ENCODE results near the gene SORL1.

DNA sequence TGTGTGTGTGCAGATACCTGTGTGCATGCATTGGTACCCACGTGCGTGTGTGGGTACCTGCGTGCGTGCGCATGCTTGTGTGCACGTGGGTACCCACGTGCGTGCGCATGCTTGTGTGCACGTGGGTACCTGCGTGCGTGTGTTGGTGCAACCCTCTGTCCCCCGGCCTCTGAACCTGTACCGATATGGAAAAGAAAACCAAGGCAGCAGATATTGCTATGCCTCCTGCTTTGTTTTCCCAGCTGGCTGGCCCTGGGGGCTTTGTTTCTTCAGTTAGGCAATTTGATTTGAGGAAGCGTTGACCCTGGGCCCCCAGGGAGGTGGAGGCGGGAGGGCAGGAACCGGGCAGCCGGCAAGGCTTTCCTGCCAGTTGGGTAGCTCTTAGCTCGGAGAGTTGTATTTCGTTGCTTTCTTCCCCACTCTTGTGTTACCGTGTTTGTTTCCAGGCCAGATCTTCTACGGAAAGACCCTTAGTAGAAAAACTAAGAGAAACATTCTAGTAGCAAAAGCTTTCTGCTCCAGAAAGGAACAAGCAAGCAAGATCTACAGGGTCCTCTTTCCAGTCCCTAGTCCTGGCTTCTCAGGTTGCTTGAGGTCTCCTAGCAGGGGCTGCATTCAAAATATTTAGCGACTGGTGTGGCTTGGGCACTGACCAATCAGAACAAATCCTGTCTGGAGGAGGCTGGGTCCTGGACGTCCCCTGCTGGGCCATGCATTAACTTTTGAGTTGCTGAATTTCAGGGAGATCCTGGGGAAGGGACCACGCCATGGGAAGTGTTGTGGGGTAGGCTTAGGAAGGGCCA is 27.0 kb downstream of the SORL1 start:
- TF ChIP-seq BHLHE40 (IDR thresholded peaks at IDR 0.05; ENCODE audit: borderline replicate concordance) (no peak), FOXK2 (IDR thresholded peaks at IDR 0.05) (no peak), ELF4 (IDR thresholded peaks at IDR 0.05) (no peak), CTBP1 (IDR thresholded peaks at IDR 0.05; ENCODE audit: borderline replicate concordance) (no peak), SP1 (IDR thresholded peaks at IDR 0.05) (no peak), FOXA1 (IDR thresholded peaks at IDR 0.05) (no peak), SUZ12 (IDR thresholded peaks at IDR 0.05) (no peak), TARDBP (IDR thresholded peaks at IDR 0.05) (no peak)
